GM19193 (cell line): ENCODE data around the gene RBM20.

ENCODE experiments used
- POLR2A ChIP-seq: IDR thresholded peaks from 4 replicates; pipeline ENCODE4 v1.6.1; 2011; ENCODE audit not compliant: insufficient read depth, insufficient read length; ENCODE audit errors: extremely low read depth

RBM20 gene

DNA sequence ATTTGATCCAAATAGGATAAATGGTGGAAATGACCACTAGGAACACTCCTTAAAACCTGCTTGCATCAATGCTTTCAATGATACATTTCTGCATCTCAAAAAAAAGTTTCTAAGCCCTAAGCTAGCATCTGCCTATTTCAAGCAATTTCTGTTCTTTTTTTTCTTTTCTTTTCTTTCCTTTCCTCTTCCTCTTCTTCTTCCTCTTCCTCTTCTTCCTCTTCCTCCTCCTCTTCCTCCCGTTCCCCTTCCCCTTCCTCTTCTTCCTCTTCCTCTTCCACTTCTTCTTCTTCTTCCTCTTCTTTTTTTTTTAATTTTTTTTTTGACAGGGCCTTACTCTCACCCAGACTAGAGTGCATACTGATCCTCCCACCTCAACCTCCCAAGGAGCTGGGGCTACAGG is 15.4 kb downstream of the RBM20 start:
- no peak for TF ChIP-seq POLR2A

DNA sequence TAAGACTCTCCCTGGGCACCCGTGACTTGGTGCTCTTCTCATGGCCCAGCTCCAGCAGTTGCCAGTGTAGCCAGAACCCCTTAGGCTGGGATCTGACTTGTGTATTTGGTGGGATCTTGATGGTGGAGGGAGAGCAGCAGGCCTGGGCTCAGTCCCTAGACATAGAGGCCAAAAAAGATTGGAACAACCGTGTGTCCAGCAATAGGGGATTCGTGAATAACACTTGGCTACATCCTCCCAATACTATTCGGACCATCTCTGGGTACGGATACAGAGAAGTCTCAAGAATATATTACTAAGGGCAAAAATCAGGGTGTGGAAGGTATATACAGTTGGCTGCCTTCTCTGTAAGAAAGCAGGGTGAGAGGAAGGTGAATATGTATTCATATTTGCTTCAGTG is 17.2 kb downstream of the RBM20 start:
- TF ChIP-seq POLR2A: no peak

DNA sequence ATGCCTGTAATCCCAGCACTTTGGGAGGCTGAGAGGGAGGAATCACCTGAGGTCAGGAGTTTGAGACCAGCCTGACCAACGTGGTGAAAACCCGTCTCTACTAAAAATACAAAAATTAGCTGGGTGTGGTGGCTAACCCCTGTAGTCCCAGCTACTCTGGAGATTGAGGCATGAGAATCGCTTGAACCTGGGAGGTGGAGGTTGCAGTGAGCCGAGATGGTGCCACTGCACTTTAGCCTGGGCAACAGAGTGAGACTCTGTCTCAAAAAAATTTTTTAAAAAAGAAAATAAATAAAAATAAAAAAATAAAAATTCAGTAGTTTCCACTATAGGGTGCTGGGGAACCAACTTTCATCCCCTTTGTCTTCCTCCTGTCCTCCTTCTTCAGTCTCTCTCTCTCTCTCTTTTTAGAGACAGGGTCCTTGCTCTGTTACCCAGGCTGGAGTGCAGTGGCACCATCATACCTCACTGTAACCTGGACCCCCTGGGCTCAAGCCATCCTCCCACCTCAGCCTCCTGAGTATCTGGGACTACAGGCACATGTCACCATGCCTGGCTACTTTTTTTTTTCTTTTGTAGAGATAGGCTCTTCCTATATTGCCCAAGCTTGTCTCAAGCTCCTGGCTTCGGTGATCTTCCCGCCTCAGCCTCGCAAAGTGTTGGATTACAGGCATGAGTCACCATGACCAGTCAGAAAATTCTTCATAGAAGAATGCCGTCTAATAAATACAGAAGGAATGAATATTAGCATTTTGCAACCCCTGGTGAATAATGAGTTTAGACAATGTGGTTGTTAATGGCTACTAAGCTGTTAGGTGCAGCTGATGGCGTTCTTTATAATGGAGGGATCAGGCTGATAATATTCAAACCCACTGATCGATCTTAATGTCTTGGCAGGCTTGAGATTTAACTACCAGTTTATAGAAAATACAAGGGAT is 20.6 kb downstream of the RBM20 start:
- TF ChIP-seq POLR2A: no peak

DNA sequence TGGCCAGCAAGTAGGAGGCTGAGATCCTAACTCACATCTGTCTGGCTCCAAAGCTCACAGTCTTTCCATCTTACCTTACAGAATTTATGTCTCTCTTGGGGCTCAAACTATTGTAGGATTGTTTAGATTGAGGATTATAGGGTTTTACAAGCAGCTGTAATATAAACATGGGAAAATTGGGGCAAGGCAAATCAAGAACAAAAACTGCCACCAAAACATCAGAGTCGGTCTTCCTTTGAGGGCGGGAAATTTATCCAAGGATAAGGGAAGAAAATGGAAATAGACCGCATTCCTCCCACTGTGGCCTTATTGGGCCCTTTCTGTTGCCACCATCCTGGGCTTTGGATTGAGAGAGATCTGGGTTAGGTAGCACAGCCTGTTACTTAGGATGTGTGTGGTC is 22.5 kb downstream of the RBM20 start:
- no peak for TF ChIP-seq POLR2A

DNA sequence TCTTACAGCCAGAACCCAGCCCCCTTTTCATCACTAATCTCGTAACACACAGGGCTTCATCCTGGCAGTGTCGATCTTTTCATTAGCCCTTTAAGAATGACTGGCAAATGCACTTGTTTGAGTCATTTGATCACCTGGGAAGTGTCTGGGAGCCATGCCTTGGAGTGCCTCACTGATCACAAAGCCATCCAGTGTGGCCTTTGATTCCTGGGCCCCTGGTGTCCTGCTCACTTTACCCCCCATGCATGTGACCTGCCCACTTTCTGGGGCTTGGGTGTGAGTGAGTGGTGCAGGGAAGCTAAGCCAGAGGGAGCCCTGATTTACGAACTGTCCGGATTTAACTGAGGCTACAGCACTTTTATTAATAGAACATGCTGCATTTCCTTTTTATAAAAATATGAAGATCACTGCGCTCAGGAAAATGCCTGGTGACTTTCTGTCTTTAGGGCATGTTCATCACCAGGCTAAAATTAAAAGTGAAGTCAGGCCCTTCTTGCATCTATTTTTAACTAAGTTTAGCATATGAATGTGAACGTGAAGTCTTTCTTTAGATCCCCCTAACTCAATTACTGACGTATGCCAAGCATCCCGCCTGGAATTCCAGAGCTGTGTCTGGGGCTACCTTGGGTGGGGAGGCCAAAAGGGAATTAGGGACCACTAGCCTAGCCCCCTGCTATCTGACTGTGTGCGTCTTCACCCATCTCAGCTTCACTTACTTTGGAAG is 23.6 kb downstream of the RBM20 start:
- TF ChIP-seq POLR2A: no peak

DNA sequence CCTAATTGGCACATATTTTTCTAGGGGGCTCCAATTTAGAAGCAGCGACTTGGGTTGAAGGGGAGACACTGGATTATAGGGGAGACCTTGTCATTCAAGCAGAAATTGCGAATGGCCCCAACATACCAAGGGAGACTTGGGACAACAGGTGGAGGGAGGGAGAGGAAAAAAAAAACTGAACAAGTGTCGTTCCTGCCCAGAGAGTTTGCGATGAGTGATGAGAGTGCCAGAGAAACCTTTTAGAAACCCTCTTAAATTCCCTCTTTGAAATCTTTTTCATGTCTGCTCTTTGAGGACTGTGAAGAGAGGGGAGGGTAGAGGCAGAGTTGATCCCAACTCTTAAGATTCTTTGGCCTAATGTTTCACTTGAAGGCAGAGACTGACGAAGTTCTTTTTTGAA is 24.3 kb downstream of the RBM20 start:
- no peak for TF ChIP-seq POLR2A

DNA sequence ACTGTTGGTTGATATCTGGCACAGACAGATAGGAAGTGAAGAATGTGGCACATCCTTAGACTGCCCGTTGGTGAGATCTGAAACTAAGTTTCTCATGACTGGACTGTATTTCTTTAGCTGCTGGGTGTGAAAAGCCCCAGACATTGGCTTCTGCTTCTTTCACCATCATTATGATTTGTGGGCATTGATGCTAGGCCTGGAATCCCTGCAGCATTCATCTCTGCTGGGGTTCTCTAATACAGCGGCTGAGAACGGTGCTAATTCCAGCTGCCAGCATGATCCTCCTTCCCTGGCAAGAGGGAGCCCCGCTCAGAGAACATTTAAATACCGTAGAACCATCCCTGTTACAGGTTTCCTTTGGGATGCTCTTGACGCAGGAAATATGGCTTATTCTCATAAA is 26.2 kb downstream of the RBM20 start:
- TF ChIP-seq POLR2A: no peak

DNA sequence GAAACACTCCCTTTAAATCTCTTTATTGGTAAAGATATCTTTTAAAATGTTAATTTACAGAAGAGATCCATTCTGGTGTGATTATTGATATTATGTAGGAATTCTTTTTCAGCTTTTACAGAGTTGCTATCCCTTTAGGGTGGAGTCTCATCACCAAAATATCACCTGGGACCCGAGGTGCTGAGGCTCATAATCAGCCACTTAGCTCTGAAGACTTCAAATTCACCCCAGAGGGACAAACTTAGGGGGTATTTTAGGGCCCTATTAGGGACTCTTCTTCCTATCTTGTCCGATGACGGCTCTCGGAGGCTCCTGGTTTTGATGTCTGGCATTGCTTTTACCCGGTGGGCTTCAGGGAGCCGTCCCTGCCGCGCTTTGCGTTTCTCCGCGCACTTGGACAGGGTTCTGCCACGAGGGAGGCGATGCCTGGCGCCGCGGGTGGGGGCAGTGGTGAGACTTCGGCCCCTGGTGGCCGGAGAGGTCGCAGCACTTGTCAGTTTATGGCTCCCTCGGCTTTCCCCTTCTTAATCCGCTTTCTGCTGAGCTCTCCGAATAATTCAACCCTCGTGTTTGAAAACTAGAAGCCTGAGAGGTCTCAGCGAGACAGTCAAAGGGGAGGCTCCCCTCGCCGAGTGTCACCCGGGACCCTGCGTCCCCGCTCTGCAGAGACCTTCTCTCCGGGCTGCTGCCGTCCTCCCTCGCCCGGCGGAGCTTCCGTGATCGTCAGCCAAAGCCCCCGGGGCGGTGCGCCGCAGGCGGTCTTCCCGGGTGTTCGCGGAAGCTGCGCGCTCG is 27.8 kb downstream of the RBM20 start:
- TF ChIP-seq POLR2A: peak; percentile 28

DNA sequence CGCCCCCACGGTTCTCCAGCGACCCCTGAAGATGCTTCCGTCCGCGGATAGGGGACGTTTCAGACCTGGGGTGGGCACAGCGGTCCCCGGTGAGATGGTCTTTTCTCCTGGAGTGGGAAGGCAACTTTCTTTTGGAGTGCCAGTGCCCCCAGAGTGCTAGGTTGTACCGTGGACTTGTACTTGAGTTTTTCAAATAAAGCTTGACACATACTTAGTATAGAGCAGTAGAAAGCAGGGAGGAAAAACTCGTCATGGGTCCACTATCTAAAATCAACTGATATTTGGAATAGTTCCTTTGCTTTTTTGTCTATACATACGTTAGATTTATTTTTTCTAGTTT is 28.4 kb downstream of the RBM20 start:
- TF ChIP-seq POLR2A: no peak

DNA sequence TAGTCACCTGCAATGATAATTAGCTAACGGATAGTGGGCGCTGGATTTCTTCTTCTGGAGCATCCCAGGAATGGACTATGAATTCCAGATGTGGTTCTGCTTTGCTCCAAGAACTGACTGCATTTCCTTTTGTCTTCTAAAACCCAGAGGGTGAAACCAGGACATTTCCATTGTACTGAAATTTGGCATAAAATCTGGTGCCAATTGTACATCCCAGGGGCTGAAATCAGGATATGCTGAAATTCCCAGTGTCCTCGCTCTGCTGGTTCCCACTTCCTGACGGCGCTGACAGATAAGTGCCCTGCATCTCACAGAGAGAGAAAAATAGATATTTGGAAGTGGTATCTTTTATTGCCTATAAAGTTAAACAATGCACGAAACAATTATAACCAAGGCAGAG is 31.9 kb downstream of the RBM20 start:
- no peak for TF ChIP-seq POLR2A

DNA sequence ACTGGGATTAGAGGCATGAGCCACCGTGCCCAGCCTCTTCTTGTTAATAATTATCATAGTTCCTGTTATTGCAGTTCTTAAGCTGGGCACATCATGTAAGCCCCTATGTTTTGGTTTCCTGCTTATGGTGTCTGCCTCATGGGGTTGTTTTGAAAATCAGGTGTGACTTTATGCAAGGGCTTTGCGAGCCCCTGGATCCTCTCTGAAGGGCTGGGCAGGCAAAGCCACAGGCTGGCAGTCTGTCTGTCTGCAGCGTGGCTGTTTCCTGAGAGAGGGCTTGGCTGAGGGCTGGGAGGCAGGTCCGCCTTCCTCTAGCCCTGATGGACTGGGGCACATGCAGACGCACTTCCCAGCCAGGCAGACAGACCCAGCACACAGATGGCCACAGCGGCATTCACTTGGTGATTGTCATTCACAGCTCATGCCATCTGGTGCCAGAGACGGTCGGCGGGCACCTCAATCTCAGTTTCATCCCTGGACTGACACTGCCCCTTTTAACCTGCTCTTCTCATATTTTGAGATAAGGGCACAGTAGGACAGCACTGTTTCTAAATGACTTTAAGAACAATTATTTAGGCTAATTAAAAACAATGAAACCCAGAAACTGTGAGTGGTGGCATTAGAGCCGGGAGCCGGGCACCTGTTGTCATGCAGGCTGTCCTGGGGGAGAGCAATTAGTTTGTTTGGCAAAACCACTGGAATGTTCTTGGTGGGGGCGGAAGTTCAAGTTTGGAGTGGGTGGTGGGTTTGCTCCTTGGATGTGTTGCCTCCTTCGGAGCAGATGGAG is 35.5 kb downstream of the RBM20 start:
- no peak for TF ChIP-seq POLR2A

DNA sequence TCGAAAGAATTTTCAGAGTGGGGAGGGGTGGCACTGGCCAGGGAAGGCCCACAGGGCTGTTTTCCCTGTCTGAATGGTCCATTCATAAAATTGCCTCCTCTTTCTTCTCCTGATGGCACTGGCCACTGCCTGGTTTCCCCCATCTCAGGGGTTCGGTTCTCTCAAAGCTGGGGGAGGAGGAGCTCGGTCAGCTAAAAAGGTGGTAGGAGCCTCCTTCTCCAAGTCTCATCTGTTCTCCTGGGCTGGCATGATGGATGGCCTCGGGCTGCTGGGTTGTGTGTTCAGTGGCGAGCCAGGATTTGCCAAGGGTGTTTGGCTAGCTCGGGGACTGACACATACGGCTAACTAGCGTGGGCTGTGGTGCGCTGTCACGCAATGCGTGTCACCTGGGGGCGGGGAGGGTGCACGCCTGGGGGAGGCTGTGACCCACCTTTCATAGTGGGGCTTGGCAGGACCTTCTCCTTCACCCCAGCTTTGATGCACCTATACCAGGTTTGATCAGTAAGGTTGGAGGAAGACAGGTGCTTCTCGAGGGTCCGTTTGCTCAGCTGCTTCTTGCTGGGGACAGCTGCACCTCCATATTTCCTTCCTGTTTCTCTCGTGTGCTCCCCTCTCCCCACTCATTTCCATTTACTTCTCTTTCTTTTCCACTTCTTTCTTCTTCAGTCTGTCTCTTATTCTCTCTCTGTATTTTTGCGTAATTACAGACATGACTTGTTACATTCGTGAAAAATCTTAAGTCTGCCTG is 36.3 kb downstream of the RBM20 start:
- no peak for TF ChIP-seq POLR2A

DNA sequence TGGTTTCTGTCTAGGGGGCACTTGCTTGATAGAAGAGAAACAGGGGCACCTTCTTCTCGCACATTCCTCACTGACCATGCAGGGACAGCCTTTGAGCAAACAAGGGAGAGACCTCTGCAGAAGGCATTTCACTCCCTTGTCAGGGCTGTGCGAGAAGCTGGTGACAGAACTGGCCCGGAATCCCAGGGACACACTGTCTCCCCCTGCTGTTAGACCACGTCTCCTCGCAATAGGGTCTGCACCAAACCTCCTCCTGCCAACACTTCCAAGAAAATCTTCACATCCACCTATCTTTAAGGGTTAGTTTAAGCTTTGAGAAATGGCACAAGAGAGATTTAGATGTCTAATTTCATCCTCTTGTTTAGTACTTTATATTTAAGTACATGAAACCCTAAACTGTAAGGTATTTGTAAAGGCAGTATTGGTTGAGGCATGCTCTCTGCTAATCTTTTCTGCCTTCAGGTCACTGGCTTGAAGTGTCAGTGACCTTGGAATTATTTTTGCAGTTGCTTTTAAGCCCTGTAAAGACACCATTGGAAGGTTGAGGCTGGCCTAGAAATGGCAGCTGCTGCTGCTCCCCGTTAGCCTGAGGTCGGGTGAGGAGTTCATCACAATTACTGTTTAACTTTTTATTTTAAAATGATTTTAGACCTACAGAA is 37.0 kb downstream of the RBM20 start:
- no peak for TF ChIP-seq POLR2A

DNA sequence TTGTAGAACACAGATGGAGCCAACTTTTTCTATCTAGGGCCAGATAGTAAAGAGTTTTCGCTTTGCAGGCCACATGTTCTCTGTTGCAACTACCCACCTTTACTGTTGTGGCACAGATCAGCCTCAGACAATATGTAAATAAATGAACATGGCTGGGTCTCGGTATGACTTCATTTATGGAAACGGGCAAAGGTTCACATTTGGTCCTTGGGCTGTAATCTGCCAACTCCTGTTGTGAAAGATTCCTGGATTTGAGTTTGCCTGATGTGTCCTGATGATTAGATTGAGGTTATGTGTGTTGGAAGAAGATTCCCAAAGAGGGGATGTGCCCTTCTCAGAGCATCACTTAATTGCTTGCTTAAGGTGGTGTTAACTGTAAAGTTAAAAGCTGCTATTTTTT is 38.2 kb downstream of the RBM20 start:
- no peak for TF ChIP-seq POLR2A

DNA sequence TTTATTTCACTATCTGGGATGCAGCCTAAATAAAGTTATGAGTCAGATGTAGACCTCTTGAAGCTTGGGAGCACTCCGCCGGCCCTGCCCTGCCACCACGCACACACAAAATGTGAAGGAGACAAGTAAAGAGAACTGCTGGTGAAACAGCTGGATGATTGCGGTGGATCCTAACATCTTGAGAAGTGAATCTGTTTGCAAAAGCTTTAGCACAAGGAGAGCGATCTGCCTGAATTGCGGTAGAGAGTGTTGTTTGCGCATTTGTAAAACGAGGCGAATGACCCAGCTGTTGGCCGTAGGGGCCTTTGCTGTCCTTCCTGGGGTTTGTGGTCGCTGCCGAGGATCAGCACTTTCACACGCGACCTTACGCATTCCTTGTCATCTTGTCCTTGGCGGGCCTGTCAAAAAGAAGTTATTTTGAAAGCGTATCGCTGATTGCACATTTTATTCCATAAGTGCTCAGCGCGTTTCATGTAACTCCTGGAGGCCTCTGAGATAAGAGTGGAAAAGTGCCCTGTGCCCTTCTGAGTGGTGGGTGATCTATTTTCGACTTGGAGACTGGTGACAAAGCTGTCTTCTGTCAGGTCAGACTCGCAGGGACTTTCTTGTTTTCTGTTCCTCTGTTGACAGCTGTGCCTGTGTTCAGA is 40.8 kb downstream of the RBM20 start:
- no peak for TF ChIP-seq POLR2A
